ENCODE measurements around the gene PRKN. TPM values are rescaled to one million over a fixed set of nuclear protein-coding genes. Genes with fewer than 3 reads are reported as not detected.

PRKN gene
- total and polyA plus RNA-seq, 2 donors (not counting 3 experiments of a cell fraction or from before 2014, with no cell fraction given): 0.06 TPM; not detected in 1

GRCh38 chr6:162385980-162386379 lies 341.6 kb downstream of the PRKN start:
- TF ChIP-seq POLR2AphosphoS5 (IDR thresholded peaks at IDR 0.05; ENCODE audit: insufficient read depth, low read depth, low read length) (no peak), GATA2 (IDR thresholded peaks at IDR 0.05; ENCODE audit: insufficient read depth, insufficient read length, low read depth, low read length) (no peak), MYC (IDR thresholded peaks at IDR 0.05; ENCODE audit: low read depth, low read length) (no peak), FOS (IDR thresholded peaks at IDR 0.05; ENCODE audit: borderline replicate concordance, insufficient read depth, low read length) (no peak), EZH2 (IDR thresholded peaks at IDR 0.05; ENCODE audit: borderline replicate concordance, low read depth, low read length, severe bottlenecking) (no peak), CTCF (IDR thresholded peaks at IDR 0.05; ENCODE audit: extremely low read depth in 1 of 2, insufficient read depth in 1 of 2, low read depth in 1 of 2, low read length in 2 of 2) (no peak), JUN (IDR thresholded peaks at IDR 0.05; ENCODE audit: borderline replicate concordance, insufficient read depth, insufficient read length, low read depth) (no peak), POLR2A (IDR thresholded peaks at IDR 0.05; ENCODE audit: low read depth, low read length) (no peak), MAX (IDR thresholded peaks at IDR 0.05; ENCODE audit: insufficient read depth, insufficient read length) (no peak)
- ChIA-PET POLR2A (no interaction called here), CTCF (no interaction called here)
- Histone ChIP-seq H3K9ac (replicated peaks; ENCODE audit: extremely low read depth, insufficient read depth, low read length) (no peak overlapping the region), H3K36me3 (ENCODE audit: control insufficient read depth in 2 of 2, extremely low read depth in 1 of 2, insufficient read depth in 2 of 2, low read length in 2 of 2) (no peaks in the 10 kb centered on the region), H3K4me2 (ENCODE audit: insufficient read depth, low read length) (no peak overlapping the region), H2AFZ (ENCODE audit: low read depth, low read length) (no peak overlapping the region), H4K20me1 (replicated peaks; ENCODE audit: control insufficient read depth, extremely low read depth, insufficient read depth, low read length) (no peaks in the 10 kb centered on the region), H3K4me3 (replicated peaks in 1 of 3; ENCODE audit: insufficient read depth in 1 of 3, low read depth in 1 of 3, low read length in 3 of 3) (no peak overlapping the region), H3K27me3 (ENCODE audit: control insufficient read depth in 2 of 2, insufficient read depth in 2 of 2, low read length in 2 of 2) (no peaks in the 10 kb centered on the region), H3K9me1 (replicated peaks; ENCODE audit: control insufficient read depth, extremely low read depth, insufficient read depth, low read length) (no peaks in the 10 kb centered on the region), H3K79me2 (ENCODE audit: control insufficient read depth, insufficient read depth, low read length) (no peaks in the 10 kb centered on the region), H3K9me3 (replicated peaks; ENCODE audit: control insufficient read depth, insufficient read depth, low read length) (no peaks in the 10 kb centered on the region), H3K4me1 (ENCODE audit: control insufficient read depth, extremely low read depth, insufficient read depth, low read length) (no peaks in the 10 kb centered on the region), H3K27ac (ENCODE audit: insufficient read depth, low read depth, low read length) (no peak overlapping the region)
- DNase-seq (ENCODE audit: low read depth, low spot score) (no peak), FAIRE-seq (no peak)
- dilution Hi-C loops (cut with MboI; ENCODE audit: extremely low pct_ligation_motif_present, low sequenced_read_pairs): no loop called here
- no TSS peak for BruUV-seq (replicated peaks)
- intact Hi-C loops (cut with micrococcal nuclease): no loop called here

Data from endothelial cell of umbilical vein (primary cell).